ENCODE results near the gene TRPM4. TPM values are rescaled to one million over a fixed set of nuclear protein-coding genes. Genes with fewer than 3 reads are reported as not detected.

The TRPM4 gene
- total and polyA plus RNA-seq, 2 of the 8 experiments (the other 6 are each of a cell fraction or from before 2014, with no cell fraction given), result 11.3 to 13.3 TPM

DNA sequence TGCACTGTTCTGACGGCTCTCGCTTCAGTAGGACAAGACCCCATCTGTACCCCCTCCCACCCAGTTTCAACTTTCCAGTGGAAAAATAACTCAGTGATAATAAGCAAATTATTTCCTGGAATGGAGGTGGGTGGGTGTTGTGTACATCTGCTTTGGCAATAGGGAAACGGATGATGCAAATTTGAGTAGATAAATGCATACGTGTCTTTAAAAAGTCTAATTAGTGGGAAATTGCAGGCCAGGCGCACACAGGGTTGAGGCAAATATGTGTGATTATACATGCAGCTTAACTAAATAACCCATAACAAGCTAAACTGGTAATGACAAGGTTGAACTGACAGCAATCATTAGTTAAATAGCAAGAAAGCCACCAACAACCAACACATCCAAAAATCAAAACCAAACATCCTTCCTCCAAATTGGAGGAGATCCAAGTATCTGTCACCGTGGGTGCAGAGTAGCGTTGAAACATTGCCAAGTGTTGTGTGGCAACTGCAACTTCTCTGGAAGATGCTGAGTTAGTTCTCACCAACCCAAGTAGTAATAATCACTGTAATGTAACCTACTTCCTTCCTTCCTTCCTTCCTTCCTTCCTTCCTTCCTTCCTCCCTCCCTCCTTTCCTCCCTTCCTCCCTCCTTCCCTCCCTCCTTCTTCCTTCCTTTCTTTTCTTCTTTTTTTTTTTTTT is 54.6 kb downstream of the TRPM4 start:
- Histone ChIP-seq H4K91ac (replicated peaks; ENCODE audit: insufficient read length, low read length) (no peak overlapping the region), H3K56ac (replicated peaks; ENCODE audit: insufficient read length, low read depth, low read length) (no peak overlapping the region), H4K5ac (ENCODE audit: insufficient read length, low read depth, low read length) (no peak overlapping the region), H3K36me3 (ENCODE audit: control insufficient read depth in 2 of 4, insufficient read depth in 4 of 4, low read length in 3 of 4) (no peaks in the 10 kb centered on the region; a peak in 1 of 8 replicates), H3K79me1 (ENCODE audit: low read depth, low read length) (no peaks in the 10 kb centered on the region), H3K4ac (replicated peaks; ENCODE audit: insufficient read length, low read depth, low read length) (no peak overlapping the region), H2BK15ac (ENCODE audit: low read length) (no peak overlapping the region), H3K27ac (ENCODE audit: low read depth, low read length) (no peak overlapping the region), H3K4me3 (ENCODE audit: extremely low read depth in 1 of 4, insufficient read depth in 2 of 4, low read depth in 3 of 4, low read length in 4 of 4) (no peak overlapping the region), H2BK20ac (ENCODE audit: low read length) (no peak overlapping the region), H3K23ac (ENCODE audit: insufficient read length) (no peak overlapping the region), H2BK12ac (ENCODE audit: low read depth, low read length) (no peak overlapping the region), H3K9ac (replicated peaks in 1 of 4; ENCODE audit: extremely low read depth in 1 of 4, low read depth in 3 of 4, low read length in 3 of 4) (no peak overlapping the region), H2AK5ac (ENCODE audit: low read depth, low read length) (no peak overlapping the region), H3K23me2 (ENCODE audit: low read depth, low read length) (no peaks in the 10 kb centered on the region), H2BK120ac (replicated peaks; ENCODE audit: low read depth, low read length) (no peak overlapping the region), H3K4me1 (replicated peaks in 1 of 4; ENCODE audit: control insufficient read depth in 3 of 4, insufficient read depth in 4 of 4, low read length in 3 of 4) (peaks cover 0 to 7% (median 3%) of the 10 kb centered on the region in 4 experiments; a peak in 5 of 7 replicates), H3K27me3 (replicated peaks in 1 of 4; ENCODE audit: control insufficient read depth in 3 of 4, extremely low read depth in 1 of 4, insufficient read depth in 3 of 4, low read length in 3 of 4) (no peaks in the 10 kb centered on the region), H2BK5ac (ENCODE audit: low read depth, low read length) (no peak overlapping the region), H2AFZ (ENCODE audit: low read length) (no peak overlapping the region), H3K79me2 (ENCODE audit: control insufficient read depth in 1 of 2, insufficient read depth in 2 of 2, low read length in 2 of 2) (no peaks in the 10 kb centered on the region), H3K4me2 (ENCODE audit: insufficient read depth in 1 of 2, low read depth in 2 of 2, low read length in 2 of 2) (peak overlapping the region in 1 of 2 experiments; percentile 65; a peak in 1 of 4 replicates), H4K20me1 (replicated peaks in 1 of 2; ENCODE audit: control insufficient read depth in 1 of 2, insufficient read depth in 2 of 2, low read length in 2 of 2) (peaks cover 0 to 2% of the 10 kb centered on the region in 2 experiments), H3K18ac (ENCODE audit: extremely low read depth, low read length) (no peak overlapping the region), H4K8ac (ENCODE audit: extremely low read depth, insufficient read depth, low read length) (no peak overlapping the region), H3K9me3 (ENCODE audit: insufficient read depth in 2 of 2, low read depth in 1 of 2, low read length in 1 of 2) (peaks cover 0 to under 1% of the 10 kb centered on the region in 2 experiments; a peak in 1 of 4 replicates), H3K14ac (ENCODE audit: insufficient read length) (no peak overlapping the region)
- FAIRE-seq, result no peak
- 92% methylated on average over 7 of the region's 7 CpGs; no CpG with 5 or more reads in 1 of the 2 experiments for WGBS, 2 experiments (ENCODE audit: extremely low coverage in 1 of 2, insufficient coverage in 1 of 2, insufficient read length in 1 of 2, insufficient replicate concordance in 2 of 2, low coverage in 1 of 2, low lambda C conversion rate in 2 of 2, missing lambda C conversion rate in 1 of 2)
- TF ChIP-seq JUN (IDR thresholded peaks at IDR 0.05; ENCODE audit: low read depth, low read length) (no peak), ZNF274 (IDR thresholded peaks at IDR 0.05; ENCODE audit: borderline replicate concordance, extremely low read depth, low read length) (no peak), BRCA1 (IDR thresholded peaks at IDR 0.05; ENCODE audit: low read depth, low read length) (no peak), RFX5 (IDR thresholded peaks at IDR 0.05; ENCODE audit: borderline replicate concordance, low read depth, low read length) (no peak), EP300 (IDR thresholded peaks at IDR 0.05; ENCODE audit: borderline replicate concordance in 1 of 2, low read depth in 2 of 2, low read length in 2 of 2) (no peak), TBP (IDR thresholded peaks at IDR 0.05; ENCODE audit: low read depth, low read length) (no peak), SIN3A (conservative IDR thresholded peaks at IDR 0.05 in 1 of 2, IDR thresholded peaks at IDR 0.05 in 1 of 2; ENCODE audit: low read depth in 1 of 2, low read length in 2 of 2) (no peak), JUND (IDR thresholded peaks at IDR 0.05; ENCODE audit: low read length) (no peak)
- ChIA-PET POLR2A (ENCODE audit: partially characterized antibody) (interaction anchor here (2.7 kb wide), 1 partner anchor 62 kb away, joined by 27 read pairs; no protein-coding TSS in a partner anchor), CTCF (ENCODE audit: partially characterized antibody) (interaction anchor here (0.6 to 6.3 kb wide), 6 partner anchors 10 to 136 kb away, joined by 3 to 56 read pairs (median 6); no protein-coding TSS in a partner anchor)
- DNase-seq (ENCODE audit: low read depth in 1 of 2, low spot score in 2 of 2), result no peak
